Neuronal stem cell (in vitro differentiated cells): Measurements from ENCODE around the gene OR2T11.
"Not testable (repeated sequence)": the region's sequence is repeated elsewhere in the genome, so short reads cannot be mapped to it uniquely, and the experiment has no call there.

ENCODE experiments used
- DNase-seq: peaks from one replicate; pipeline ENCODE4 v3.0.0-alpha.2; 2013; ENCODE audit warnings: low spot score
- H2AFZ ChIP-seq: one replicate; pipeline ENCODE4 v1.6.1; 2013; ENCODE audit warnings: mild to moderate bottlenecking, low read length, inconsistent platforms
- H2AK5ac ChIP-seq: 2 replicates; pipeline ENCODE4 v1.6.1; 2013; ENCODE audit warnings: low read depth, mild to moderate bottlenecking, inconsistent platforms, low read length, moderate library complexity, mixed read lengths
- H2BK120ac ChIP-seq: 2 replicates; pipeline ENCODE4 v1.6.1; 2013; ENCODE audit warnings: low read depth, mild to moderate bottlenecking, inconsistent platforms, low read length, moderate library complexity, mixed read lengths
- H2BK12ac ChIP-seq: one replicate; pipeline ENCODE4 v1.6.1; 2013; ENCODE audit warnings: low read length, inconsistent platforms
- H2BK15ac ChIP-seq: 2 replicates; pipeline ENCODE4 v1.6.1; 2013; ENCODE audit warnings: mild to moderate bottlenecking, low read length, inconsistent platforms, mixed read lengths
- H2BK5ac ChIP-seq: one replicate; pipeline ENCODE4 v1.6.1; 2013; ENCODE audit warnings: inconsistent platforms, mild to moderate bottlenecking, low read length, moderate library complexity
- H3K14ac ChIP-seq: one replicate; pipeline ENCODE4 v1.6.1; 2013; ENCODE audit warnings: low read length, inconsistent platforms
- H3K18ac ChIP-seq: 2 replicates; pipeline ENCODE4 v1.6.1; 2013; ENCODE audit warnings: low read length, inconsistent platforms
- H3K23ac ChIP-seq: 2 replicates; pipeline ENCODE4 v1.6.1; 2013; ENCODE audit warnings: low read depth, mild to moderate bottlenecking, mixed read lengths, low read length, inconsistent platforms; ENCODE audit not compliant: poor library complexity
- H3K27ac ChIP-seq: replicated peaks from 3 replicates; pipeline ENCODE4 v1.5.1; 2013; ENCODE audit warnings: low read length, inconsistent platforms
- H3K27me3 ChIP-seq, 3 experiments: 2 replicates each; pipeline ENCODE4 v1.6.1; 2013; ENCODE audit warnings: low read length in 3 of 3, mild to moderate bottlenecking in 2 of 3, inconsistent platforms in 1 of 3, low read depth in 1 of 3, mixed read lengths in 1 of 3, moderate library complexity in 1 of 3; ENCODE audit not compliant: control insufficient read depth in 3 of 3, insufficient read depth in 3 of 3
- H3K36me3 ChIP-seq, 2 donors: replicated peaks in 1 of 2; 2 replicates each; pipeline ENCODE4 v1.6.1; 2013; ENCODE audit warnings: low read length in 2 of 2; ENCODE audit not compliant: control insufficient read depth in 2 of 2, insufficient read depth in 2 of 2
- H3K4ac ChIP-seq: 2 replicates; pipeline ENCODE4 v1.6.1; 2013; ENCODE audit warnings: inconsistent platforms, mild to moderate bottlenecking, low read length, moderate library complexity
- H3K4me1 ChIP-seq, 2 donors: 1 replicate in 1 of 2; 2 replicates in 1 of 2; pipeline ENCODE4 v1.6.1; 2013; ENCODE audit warnings: low read length in 2 of 2, low read depth in 1 of 2; ENCODE audit not compliant: control insufficient read depth in 2 of 2, insufficient read depth in 1 of 2
- H3K4me2 ChIP-seq: one replicate; pipeline ENCODE4 v1.6.1; 2013; ENCODE audit warnings: mild to moderate bottlenecking, low read length, inconsistent platforms; ENCODE audit not compliant: insufficient read depth, poor library complexity, severe bottlenecking
- H3K4me3 ChIP-seq, 2 donors: 2 replicates each; pipeline ENCODE4 v1.5.1; 2013; ENCODE audit warnings: low read length in 2 of 2, mild to moderate bottlenecking in 2 of 2, inconsistent platforms in 1 of 2, moderate library complexity in 1 of 2
- H3K79me1 ChIP-seq: one replicate; pipeline ENCODE4 v1.6.1; 2013; ENCODE audit warnings: low read depth, mild to moderate bottlenecking, inconsistent platforms, low read length, moderate library complexity
- H3K9ac ChIP-seq: one replicate; pipeline ENCODE4 v1.6.1; 2013; ENCODE audit warnings: mild to moderate bottlenecking, low read depth, low read length, inconsistent platforms; ENCODE audit not compliant: poor library complexity
- H3K9me3 ChIP-seq, 2 donors: replicated peaks in 1 of 2; 2 replicates each; pipeline versions ENCODE3 to v1.6.1; 2013; ENCODE audit warnings: low read length in 2 of 2, mild to moderate bottlenecking in 2 of 2, inconsistent platforms in 1 of 2, low read depth in 1 of 2, mixed read lengths in 1 of 2, moderate library complexity in 1 of 2; ENCODE audit not compliant: control insufficient read depth in 2 of 2, insufficient read depth in 1 of 2
- H4K8ac ChIP-seq: one replicate; pipeline ENCODE4 v1.6.1; 2013; ENCODE audit warnings: low read depth, mild to moderate bottlenecking, inconsistent platforms, low read length, moderate library complexity
- H4K91ac ChIP-seq: one replicate; pipeline ENCODE4 v1.6.1; 2013; ENCODE audit warnings: low read length, low read depth, mild to moderate bottlenecking, inconsistent platforms; ENCODE audit not compliant: poor library complexity
- WGBS, 2 donors: extraction: QIAGEN DNeasy Blood & Tissue Kit; methylation state at CpG; one replicate each; pipeline ENCODE4 v1.1.7; 2013; ENCODE audit warnings: missing lambda C conversion rate in 2 of 2, mixed read lengths in 1 of 2; ENCODE audit not compliant: insufficient read length in 2 of 2, insufficient replicate concordance in 1 of 2; ENCODE audit errors: extremely low coverage in 2 of 2; 5-methylcytosine and 5-hydroxymethylcytosine counted together

OR2T11 gene

DNA sequence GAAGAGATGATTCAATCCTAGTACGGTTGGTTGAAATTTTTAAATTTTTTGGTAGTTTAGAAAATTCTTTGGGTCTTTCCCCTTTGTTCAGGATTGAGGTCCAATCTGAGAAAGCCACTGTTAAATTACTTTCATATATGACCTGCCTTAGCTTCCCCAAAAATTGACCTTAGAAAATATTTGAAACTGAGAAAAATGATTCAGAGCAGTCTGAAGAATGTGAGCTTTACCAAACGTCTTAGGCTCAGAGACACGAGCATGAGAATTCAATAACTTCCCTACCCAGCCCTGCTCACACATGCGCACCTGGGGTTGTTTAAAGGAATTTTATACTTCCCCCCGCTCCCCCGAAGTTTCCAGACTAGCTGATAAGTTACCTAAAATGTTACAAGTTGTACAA is 21.9 kb upstream of the OR2T11 start:
- H3K18ac ChIP-seq, H3K23ac ChIP-seq, H3K4me2 ChIP-seq, H2BK15ac ChIP-seq, H2BK120ac ChIP-seq, DNase-seq, H4K91ac ChIP-seq, H4K8ac ChIP-seq, H2AFZ ChIP-seq, H2BK5ac ChIP-seq, H3K27me3 ChIP-seq, H3K27ac ChIP-seq, H3K14ac ChIP-seq, H3K36me3 ChIP-seq, H3K4me1 ChIP-seq, H3K9ac ChIP-seq, H3K4me3 ChIP-seq, H3K79me1 ChIP-seq, H3K9me3 ChIP-seq, H3K4ac ChIP-seq, H2BK12ac ChIP-seq, H2AK5ac ChIP-seq: not testable (repeated sequence)
- no CpG with 5 or more reads among the region's 6 CpGs for WGBS, 2 donors

DNA sequence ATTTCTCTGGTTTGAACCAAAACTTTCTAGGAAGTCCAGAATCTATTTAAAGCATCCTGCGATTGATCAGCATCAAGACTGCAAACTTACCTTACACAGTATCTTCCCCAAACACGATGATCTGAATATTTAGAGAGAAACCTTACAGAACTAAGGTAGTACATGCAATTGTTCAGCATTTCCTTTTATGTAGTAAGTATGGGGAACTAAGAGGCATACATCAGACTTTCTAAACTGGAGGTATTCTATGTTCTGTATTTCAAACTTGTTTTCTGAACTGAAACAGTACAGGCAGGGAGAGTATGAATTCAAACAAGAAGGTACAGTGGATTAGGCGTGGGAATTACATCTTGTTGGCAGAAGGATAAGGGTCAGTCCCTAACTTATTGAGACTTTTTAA is 20.5 kb upstream of the OR2T11 start, which contains the start of gene OR2T27:
TSS of gene OR2T27 (minus strand) at position 175 of the 400 bp plus-strand sequence. CDS start 4,644 bp downstream, outside the sequence.
- not testable (repeated sequence) for H3K23ac ChIP-seq, H3K79me1 ChIP-seq, H2BK15ac ChIP-seq, H4K8ac ChIP-seq, H3K9me3 ChIP-seq, H3K18ac ChIP-seq, DNase-seq, H2AFZ ChIP-seq, H2AK5ac ChIP-seq, H3K36me3 ChIP-seq, H3K4me3 ChIP-seq, H4K91ac ChIP-seq, H3K27ac ChIP-seq, H3K27me3 ChIP-seq, H3K9ac ChIP-seq, H2BK5ac ChIP-seq, H3K4ac ChIP-seq, H3K4me2 ChIP-seq, H2BK120ac ChIP-seq, H3K4me1 ChIP-seq, H2BK12ac ChIP-seq, H3K14ac ChIP-seq
- WGBS, 2 donors: no CpG with 5 or more reads among the region's 3 CpGs

DNA sequence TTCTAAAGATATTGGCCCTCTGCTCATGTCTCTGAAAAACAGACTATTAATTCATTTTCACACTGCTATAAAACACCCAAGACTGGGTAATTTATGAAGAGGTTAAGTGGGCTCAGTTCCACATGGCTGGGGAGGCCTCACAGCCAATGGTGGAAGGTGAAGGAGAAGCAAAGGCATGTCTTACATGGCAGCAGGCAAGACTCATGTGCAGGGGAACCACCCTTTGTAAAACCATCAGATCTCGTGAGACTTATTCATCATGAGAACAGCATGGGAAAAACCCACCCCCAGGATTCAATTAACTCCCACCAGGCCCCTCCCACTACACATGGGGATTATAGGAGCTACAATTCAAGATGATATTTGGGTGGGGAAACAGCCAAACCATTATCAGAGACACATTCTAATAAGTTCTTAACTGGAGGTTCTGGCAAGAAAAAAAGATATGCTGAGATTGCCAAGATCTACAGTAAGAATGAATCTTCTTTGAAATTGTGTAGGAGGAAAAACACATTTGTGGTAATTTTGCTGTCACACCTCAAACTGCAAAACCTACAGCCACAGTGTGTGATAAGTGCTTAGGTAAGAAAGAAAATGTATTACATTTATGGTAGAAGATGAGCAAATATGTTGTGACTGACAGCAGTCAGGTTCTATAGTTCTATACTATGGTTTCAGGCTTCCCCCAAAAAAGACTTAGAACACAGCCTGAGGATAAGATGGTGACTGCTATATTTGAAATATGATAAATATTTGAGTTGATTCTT is 14.1 kb upstream of the OR2T11 start:
- H3K4me2 ChIP-seq, H3K9me3 ChIP-seq, H2BK15ac ChIP-seq, H4K8ac ChIP-seq, H3K9ac ChIP-seq, H3K4me1 ChIP-seq, H3K14ac ChIP-seq, DNase-seq, H3K79me1 ChIP-seq, H2BK120ac ChIP-seq, H2AFZ ChIP-seq, H3K27me3 ChIP-seq, H2BK12ac ChIP-seq, H3K23ac ChIP-seq, H2AK5ac ChIP-seq, H3K4ac ChIP-seq, H4K91ac ChIP-seq, H3K36me3 ChIP-seq, H2BK5ac ChIP-seq, H3K18ac ChIP-seq, H3K4me3 ChIP-seq, H3K27ac ChIP-seq: not testable (repeated sequence)
- WGBS, 2 donors: no CpG with 5 or more reads among the region's 1 CpG

DNA sequence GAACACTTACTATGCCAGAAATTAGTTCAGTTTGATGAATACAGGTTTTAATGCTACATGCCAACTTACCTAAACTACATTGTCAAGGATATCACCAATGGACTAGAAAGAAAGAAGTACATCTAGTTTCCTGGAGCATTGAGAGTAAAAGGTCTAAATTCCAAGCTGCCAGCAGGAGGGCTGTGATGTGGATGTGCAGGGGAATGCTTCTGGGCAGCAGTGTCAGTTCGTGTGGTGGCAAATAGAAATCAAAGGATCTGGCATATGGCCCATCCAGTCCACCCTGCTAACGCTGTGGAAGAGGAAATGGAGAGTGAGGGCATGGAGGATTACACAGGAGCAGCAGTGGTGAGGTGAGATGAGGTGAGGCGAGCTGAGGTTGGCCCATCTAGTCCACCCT is 10.3 kb upstream of the OR2T11 start, which contains the start of gene OR2T35:
TSS of gene OR2T35 (minus strand) at position 101 of the 400 bp plus-strand sequence. CDS start 6,020 bp downstream, outside the sequence.
- not testable (repeated sequence) for DNase-seq

More for the DNA sequence above, 10.3 kb upstream of the OR2T11 start, which contains the start of gene OR2T35:
- not testable (repeated sequence) for H3K18ac ChIP-seq, H2AK5ac ChIP-seq, H3K79me1 ChIP-seq, H3K9ac ChIP-seq, H4K91ac ChIP-seq, H3K23ac ChIP-seq, H2BK15ac ChIP-seq, H3K36me3 ChIP-seq, H2BK120ac ChIP-seq, H3K27ac ChIP-seq, H2AFZ ChIP-seq, H4K8ac ChIP-seq, H3K4me3 ChIP-seq, H3K4ac ChIP-seq, H2BK5ac ChIP-seq, H3K27me3 ChIP-seq, H3K4me2 ChIP-seq, H3K14ac ChIP-seq, H3K4me1 ChIP-seq, H2BK12ac ChIP-seq, H3K9me3 ChIP-seq
- WGBS, 2 donors: no CpG with 5 or more reads among the region's 3 CpGs
